WI38 (cell line): Measurements from ENCODE around the gene MARCKS.

Source experiments
- H3K4me3 ChIP-seq: 2 replicates; pipeline ENCODE4 v1.5.1; 2011; ENCODE audit warnings: low read depth, mild to moderate bottlenecking, control low read depth, low read length
- TF ChIP-seq, protein P1 (sequence below): IDR thresholded peaks from 2 replicates; pipeline ENCODE4 v1.5.1; 2012; ENCODE audit warnings: low read depth, mild to moderate bottlenecking, control low read depth, low read length

The MARCKS gene

DNA sequence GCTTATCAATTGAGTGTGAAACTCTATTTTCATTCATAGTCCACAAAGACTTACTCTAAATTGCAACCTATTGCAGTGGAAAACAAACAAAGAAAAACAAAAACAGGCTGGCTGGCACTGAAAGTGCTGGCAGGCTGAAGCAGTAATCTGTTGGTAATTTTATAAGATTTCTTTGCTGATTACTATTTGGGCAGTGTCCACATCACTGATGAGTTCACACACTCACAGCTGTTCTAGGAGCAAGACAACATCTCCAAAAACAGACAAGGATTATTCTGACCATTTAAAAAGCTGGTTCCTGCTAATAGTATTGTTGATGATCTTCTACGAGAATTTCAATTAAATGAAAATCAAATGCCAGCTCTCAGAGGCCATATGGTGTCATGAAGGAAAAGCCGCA is 26.9 kb downstream of the MARCKS start:
- TF ChIP-seq, protein P1, sequence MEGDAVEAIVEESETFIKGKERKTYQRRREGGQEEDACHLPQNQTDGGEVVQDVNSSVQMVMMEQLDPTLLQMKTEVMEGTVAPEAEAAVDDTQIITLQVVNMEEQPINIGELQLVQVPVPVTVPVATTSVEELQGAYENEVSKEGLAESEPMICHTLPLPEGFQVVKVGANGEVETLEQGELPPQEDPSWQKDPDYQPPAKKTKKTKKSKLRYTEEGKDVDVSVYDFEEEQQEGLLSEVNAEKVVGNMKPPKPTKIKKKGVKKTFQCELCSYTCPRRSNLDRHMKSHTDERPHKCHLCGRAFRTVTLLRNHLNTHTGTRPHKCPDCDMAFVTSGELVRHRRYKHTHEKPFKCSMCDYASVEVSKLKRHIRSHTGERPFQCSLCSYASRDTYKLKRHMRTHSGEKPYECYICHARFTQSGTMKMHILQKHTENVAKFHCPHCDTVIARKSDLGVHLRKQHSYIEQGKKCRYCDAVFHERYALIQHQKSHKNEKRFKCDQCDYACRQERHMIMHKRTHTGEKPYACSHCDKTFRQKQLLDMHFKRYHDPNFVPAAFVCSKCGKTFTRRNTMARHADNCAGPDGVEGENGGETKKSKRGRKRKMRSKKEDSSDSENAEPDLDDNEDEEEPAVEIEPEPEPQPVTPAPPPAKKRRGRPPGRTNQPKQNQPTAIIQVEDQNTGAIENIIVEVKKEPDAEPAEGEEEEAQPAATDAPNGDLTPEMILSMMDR = no peak
- H3K4me3 ChIP-seq = no peak overlapping the region

DNA sequence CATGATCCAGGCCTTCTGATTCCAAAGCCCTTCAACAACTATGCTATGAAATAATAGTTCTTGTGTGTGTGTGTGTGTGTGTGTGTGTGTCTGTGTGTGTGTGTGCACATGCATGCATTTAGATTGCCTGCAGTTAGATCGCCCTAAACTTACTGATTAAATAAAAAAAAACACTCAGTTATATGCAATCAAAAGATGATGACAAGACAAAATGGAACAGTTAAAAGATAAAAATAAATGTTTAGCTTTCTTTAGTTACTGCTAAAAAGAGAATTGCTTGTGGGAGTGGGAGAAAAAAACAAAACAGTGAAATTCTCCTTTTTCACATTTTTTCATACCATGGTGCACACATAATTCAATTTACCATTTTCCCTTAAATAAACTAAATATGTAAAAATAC is 29.4 kb downstream of the MARCKS start:
- TF ChIP-seq, protein P1 = no peak
- H3K4me3 ChIP-seq = no peak overlapping the region

GRCh38 chr6:113888493-113888892 is 31.3 kb downstream of the MARCKS start:
- TF ChIP-seq, protein P1 = no peak

DNA sequence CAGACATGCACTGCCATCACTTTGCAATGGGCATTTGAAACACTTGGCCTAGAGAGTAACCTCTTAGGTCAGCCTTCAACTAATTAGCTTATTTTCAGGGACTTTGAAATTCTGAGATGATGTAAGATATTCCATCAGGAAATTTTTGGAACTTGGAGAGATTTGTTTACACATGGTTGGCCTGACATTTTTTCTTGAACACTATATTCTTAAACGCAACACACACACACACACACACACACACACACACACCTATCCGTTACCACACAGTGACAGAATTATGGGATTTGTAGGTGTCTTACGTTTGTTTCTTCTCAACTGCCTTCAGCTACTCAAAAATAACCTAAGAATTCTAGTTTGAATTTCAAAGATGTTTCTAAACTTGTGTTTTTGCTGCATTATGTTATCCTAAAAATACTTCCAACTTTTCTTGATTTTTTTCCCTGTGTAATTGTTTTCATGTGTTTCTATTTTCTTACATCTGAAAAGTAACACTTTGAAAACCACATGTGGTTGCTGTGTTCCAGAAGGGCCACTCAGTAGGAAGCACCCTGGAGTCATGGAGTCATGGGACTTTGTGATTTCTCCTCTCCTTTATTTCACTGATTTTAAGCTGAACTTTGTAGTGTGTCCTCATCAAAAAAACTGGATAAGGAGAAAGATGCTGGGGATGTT is 31.9 kb downstream of the MARCKS start:
- TF ChIP-seq, protein P1 = no peak
- H3K4me3 ChIP-seq = no peak overlapping the region

More at GRCh38 chr6:113888493-113888892, 31.3 kb downstream of the MARCKS start:
- no peak overlapping the region for H3K4me3 ChIP-seq

- TF ChIP-seq, protein P1 = no peak
- H3K4me3 ChIP-seq = no peak overlapping the region
Observed at GRCh38 chr6:113893451-113893850, 36.3 kb downstream of the MARCKS start.

DNA sequence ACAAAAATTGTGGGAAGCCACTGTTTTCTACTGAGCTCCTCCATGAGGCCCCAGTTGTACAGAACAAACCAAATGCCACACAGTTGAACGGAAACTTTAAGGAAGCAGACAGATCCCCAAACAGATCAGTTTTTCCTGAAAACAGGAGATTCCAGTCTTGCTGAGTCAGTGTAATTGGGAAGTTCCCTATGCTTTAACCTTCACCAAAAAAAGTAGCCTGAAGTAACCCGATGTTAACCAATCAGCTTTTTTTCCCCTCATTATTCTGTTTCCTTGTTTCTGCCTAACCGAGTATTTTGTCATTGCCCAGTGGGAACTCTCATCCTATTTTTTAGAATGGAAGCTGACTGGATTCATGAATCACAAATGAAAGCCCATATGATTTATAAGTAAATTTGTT is 36.7 kb downstream of the MARCKS start:
- no peak overlapping the region for H3K4me3 ChIP-seq
- TF ChIP-seq, protein P1 = no peak

DNA sequence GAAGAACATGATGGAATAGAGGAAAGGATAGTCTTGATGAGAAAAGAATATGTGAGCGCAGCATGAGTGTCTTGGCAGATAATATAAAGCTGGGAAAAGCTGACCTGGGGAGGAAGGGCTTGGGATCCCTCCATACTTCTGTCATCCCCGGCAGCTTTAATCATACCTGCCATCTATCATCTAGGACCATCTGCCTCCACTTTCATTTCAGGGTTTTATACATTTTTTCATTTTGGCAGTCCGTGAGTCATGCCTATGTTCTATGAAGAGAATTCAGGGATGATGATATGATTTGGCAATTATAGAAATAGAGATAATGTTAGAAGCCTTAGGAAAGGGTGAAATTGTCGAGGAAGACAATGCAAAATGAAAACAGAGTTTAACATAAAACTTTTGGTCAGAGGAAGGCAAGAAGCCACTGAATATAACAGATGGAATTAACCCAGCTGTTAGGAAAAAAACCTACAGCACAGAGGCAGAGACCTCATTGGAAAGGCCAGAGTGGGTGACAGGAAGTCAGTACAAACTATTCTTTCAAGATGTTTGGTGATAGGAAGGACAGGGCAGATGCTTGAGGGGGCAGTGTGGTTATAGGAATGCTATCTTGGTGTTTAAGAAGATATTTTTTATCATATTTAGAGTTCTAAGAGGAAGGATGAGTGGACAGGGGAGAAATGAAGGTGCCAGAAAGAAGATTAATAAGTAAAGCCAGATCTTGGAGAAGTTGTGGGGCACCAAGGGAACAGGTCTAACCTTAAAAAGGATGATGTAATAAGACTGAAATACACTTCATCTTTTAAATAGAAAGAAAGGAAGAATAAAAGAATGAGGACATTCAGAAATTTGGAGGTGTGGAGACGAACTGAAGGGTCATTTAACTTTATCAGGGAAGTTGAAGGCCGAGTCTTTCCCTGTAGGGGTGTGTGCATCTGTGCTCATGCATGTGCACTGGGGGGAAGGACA is 37.8 kb downstream of the MARCKS start:
- TF ChIP-seq, protein P1 = no peak
- H3K4me3 ChIP-seq = no peak overlapping the region
